Measurements from ENCODE around the gene LRP4. TPM values are rescaled to one million over a fixed set of nuclear protein-coding genes. Genes with fewer than 3 reads are reported as not detected.
A peak's percentile ranks its signal among the peaks of the same experiment; 100 is the strongest.

The LRP4 gene
- total RNA-seq, 1 experiment from 2014 or later = 0.87 TPM

DNA sequence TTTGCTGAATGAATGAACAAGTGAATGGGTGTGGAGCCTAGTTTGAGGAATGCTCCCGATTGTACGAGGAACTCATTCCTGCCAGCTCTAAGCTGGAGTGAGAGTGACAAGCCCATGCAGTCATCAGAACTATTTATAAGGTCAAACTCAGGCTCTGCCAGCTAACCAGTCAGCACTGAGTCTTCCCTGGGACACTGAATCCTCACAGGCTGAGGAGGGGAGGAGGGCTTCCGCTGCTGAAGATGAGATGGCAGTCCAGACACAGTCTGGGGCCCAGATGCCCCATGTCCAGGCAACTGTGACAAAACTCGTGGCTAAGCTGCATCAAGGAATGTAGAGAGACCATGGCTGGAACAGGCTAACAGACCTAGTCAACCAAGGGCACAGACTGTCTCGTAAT, 4.0 kb downstream of the LRP4 start:
- intact Hi-C loops (cut with micrococcal nuclease) = no loop called here
- H3K9me2 ChIP-seq (replicated peaks; ENCODE audit: low read length) = no peaks in the 10 kb centered on the region
- H3K9me3 ChIP-seq (ENCODE audit: low read length) = no peaks in the 10 kb centered on the region
- 0 out of 2 replicates have a peak, but pooled peaks cover 6% of the 10 kb centered on the region for H3K4me1 ChIP-seq (ENCODE audit: insufficient read depth, low read length)
- CTCF ChIA-PET = interaction anchor here (0.6 to 0.7 kb wide), 2 partner anchors 34 to 239 kb away, joined by 3 read pairs; no protein-coding TSS in a partner anchor
- H3K4me3 ChIP-seq (ENCODE audit: low read length) = no peak overlapping the region
- POLR2A ChIA-PET (ENCODE audit: unreplicated experiment) = interaction anchor here (0.5 kb wide), 1 partner anchor 227 kb away, joined by 10 read pairs; no protein-coding TSS in a partner anchor
- no peak overlapping the region for H3K4me2 ChIP-seq (ENCODE audit: low read length)
- H2AFZ ChIP-seq (ENCODE audit: low read length) = no peak overlapping the region
- no peaks in the 10 kb centered on the region for H3F3A ChIP-seq (ENCODE audit: low read length, unreplicated experiment)
- BruUV-seq (replicated peaks) = no TSS peak
- no peaks in the 10 kb centered on the region for H3K36me3 ChIP-seq (ENCODE audit: low read depth, low read length)
- TF ChIP-seq EZH2phosphoT487 (IDR thresholded peaks at IDR 0.05; ENCODE audit: borderline replicate concordance, low read length) = no peak
- TF ChIP-seq, protein P1, sequence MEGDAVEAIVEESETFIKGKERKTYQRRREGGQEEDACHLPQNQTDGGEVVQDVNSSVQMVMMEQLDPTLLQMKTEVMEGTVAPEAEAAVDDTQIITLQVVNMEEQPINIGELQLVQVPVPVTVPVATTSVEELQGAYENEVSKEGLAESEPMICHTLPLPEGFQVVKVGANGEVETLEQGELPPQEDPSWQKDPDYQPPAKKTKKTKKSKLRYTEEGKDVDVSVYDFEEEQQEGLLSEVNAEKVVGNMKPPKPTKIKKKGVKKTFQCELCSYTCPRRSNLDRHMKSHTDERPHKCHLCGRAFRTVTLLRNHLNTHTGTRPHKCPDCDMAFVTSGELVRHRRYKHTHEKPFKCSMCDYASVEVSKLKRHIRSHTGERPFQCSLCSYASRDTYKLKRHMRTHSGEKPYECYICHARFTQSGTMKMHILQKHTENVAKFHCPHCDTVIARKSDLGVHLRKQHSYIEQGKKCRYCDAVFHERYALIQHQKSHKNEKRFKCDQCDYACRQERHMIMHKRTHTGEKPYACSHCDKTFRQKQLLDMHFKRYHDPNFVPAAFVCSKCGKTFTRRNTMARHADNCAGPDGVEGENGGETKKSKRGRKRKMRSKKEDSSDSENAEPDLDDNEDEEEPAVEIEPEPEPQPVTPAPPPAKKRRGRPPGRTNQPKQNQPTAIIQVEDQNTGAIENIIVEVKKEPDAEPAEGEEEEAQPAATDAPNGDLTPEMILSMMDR (conservative IDR thresholded peaks at IDR 0.05; ENCODE audit: low read depth, low read length) = no peak
- no peak for TF ChIP-seq EZH2 (IDR thresholded peaks at IDR 0.05; ENCODE audit: low read length, unreplicated experiment)
- H4K20me1 ChIP-seq (ENCODE audit: low read length) = no peaks in the 10 kb centered on the region
- peak; percentile 49 for DNase-seq
- ATAC-seq = peak; percentile 60
- peaks cover 15% of the 10 kb centered on the region for H3K27me3 ChIP-seq (ENCODE audit: low read length)
- no peak overlapping the region for H3K9ac ChIP-seq (ENCODE audit: low read length)
- H3K79me2 ChIP-seq (ENCODE audit: low read length) = no peaks in the 10 kb centered on the region
- H3K27ac ChIP-seq (ENCODE audit: low read length) = no peak overlapping the region

DNA sequence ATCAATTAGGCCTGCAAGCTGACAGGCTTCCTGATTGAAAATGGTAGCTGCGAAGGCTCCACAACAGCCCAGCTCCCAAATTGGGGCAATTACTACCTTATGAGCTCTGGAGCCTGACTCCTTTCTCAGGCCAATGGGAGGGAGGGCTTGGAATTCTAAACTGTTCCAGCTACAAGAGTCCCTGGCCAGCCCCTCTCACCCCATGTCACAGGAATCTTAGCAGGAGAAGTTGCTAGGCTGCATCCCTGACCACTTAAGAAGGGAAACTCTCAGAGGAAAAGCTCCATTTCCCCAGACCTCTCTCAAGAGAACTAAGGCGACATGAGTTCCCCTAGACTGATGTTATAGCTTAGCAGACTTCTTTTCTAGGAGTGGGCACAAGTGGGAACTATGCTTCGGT, 4.9 kb downstream of the LRP4 start:
- Histone ChIP-seq H3K9me3 (ENCODE audit: low read length) (no peaks in the 10 kb centered on the region), H3K79me2 (ENCODE audit: low read length) (no peaks in the 10 kb centered on the region), H4K20me1 (ENCODE audit: low read length) (no peaks in the 10 kb centered on the region), H3K4me1 (ENCODE audit: insufficient read depth, low read length) (0 out of 2 replicates have a peak, but pooled peaks cover 6% of the 10 kb centered on the region), H3K27ac (ENCODE audit: low read length) (no peak overlapping the region), H3K4me2 (ENCODE audit: low read length) (no peak overlapping the region), H3K9me2 (replicated peaks; ENCODE audit: low read length) (no peaks in the 10 kb centered on the region), H2AFZ (ENCODE audit: low read length) (no peak overlapping the region), H3F3A (ENCODE audit: low read length, unreplicated experiment) (no peaks in the 10 kb centered on the region), H3K27me3 (ENCODE audit: low read length) (peaks cover 15% of the 10 kb centered on the region), H3K9ac (ENCODE audit: low read length) (no peak overlapping the region), H3K36me3 (ENCODE audit: low read depth, low read length) (no peaks in the 10 kb centered on the region), H3K4me3 (ENCODE audit: low read length) (no peak overlapping the region)
- CTCF ChIA-PET = interaction anchor here (0.8 kb wide), 1 partner anchor 239 kb away, joined by 5 read pairs; no protein-coding TSS in a partner anchor
- ATAC-seq (no peak), DNase-seq (no peak)
- BruUV-seq (replicated peaks) = no TSS peak
- TF ChIP-seq EZH2 (IDR thresholded peaks at IDR 0.05; ENCODE audit: low read length, unreplicated experiment) (no peak), EZH2phosphoT487 (IDR thresholded peaks at IDR 0.05; ENCODE audit: borderline replicate concordance, low read length) (no peak)
- TF ChIP-seq, protein P1 (conservative IDR thresholded peaks at IDR 0.05; ENCODE audit: low read depth, low read length) = no peak
- POLR2A ChIA-PET (ENCODE audit: unreplicated experiment) = no interaction called here
- intact Hi-C loops (cut with micrococcal nuclease) = no loop called here

DNA sequence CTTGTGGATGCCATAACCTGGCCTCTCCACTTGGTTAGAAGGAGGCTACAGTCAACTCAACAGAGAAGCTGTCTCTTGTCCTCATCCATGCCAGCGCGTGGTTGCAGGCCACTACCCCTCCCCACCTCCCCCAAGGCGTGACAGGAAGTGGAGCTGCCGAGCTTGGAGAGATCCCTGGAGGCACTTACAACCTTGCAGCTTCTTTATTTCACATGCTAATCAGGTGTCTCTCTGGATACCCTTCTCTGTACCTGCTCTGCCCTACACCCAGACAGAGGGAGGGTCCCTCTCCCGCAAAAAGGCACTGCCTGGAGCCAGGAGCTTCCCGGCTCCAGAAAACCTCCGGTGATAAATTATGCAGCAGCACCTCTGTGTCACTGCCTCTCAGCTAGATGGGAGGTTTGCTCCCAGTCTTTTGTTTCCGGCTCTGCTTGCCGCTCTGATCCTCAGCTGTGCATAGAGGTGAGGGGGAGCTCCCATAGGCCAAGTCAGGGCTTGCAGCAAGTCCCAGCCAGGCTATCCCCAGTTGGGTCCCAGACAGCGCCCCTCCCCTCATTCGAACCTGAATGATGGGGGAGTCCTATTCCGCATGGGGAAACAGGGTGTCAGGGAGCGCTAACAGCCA, 5.7 kb downstream of the LRP4 start:
- H3K9me2 ChIP-seq (replicated peaks; ENCODE audit: low read length) = no peaks in the 10 kb centered on the region
- no TSS peak for BruUV-seq (replicated peaks)
- H3K9me3 ChIP-seq (ENCODE audit: low read length) = no peaks in the 10 kb centered on the region
- no peak overlapping the region for H3K9ac ChIP-seq (ENCODE audit: low read length)
- POLR2A ChIA-PET (ENCODE audit: unreplicated experiment) = no interaction called here
- intact Hi-C loops (cut with micrococcal nuclease) = no loop called here
- no peaks in the 10 kb centered on the region for H3F3A ChIP-seq (ENCODE audit: low read length, unreplicated experiment)
- CTCF ChIA-PET = interaction anchor here (0.5 to 0.6 kb wide), 2 partner anchors 301 to 363 kb away, joined by 3 read pairs; no protein-coding TSS in a partner anchor
- peaks cover 11% of the 10 kb centered on the region for H3K27me3 ChIP-seq (ENCODE audit: low read length)
- peak overlapping the region; percentile 32; the same call in 1 of the 2 replicates for H2AFZ ChIP-seq (ENCODE audit: low read length)
- H3K27ac ChIP-seq (ENCODE audit: low read length) = no peak overlapping the region
- H3K79me2 ChIP-seq (ENCODE audit: low read length) = no peaks in the 10 kb centered on the region
- peak overlapping the region; percentile 15 for H3K4me2 ChIP-seq (ENCODE audit: low read length)
- H3K4me3 ChIP-seq (ENCODE audit: low read length) = no peak overlapping the region
- H3K36me3 ChIP-seq (ENCODE audit: low read depth, low read length) = no peaks in the 10 kb centered on the region
- DNase-seq (peak; percentile 19), ATAC-seq (0 out of 2 replicates have a peak, but pooled peaks have one; percentile 21)
- 0 out of 2 replicates have a peak, but pooled peaks cover 2% of the 10 kb centered on the region for H3K4me1 ChIP-seq (ENCODE audit: insufficient read depth, low read length)
- TF ChIP-seq, protein P1 (conservative IDR thresholded peaks at IDR 0.05; ENCODE audit: low read depth, low read length) = no peak
- H4K20me1 ChIP-seq (ENCODE audit: low read length) = no peaks in the 10 kb centered on the region

All from PC-3 (cell line).